Measurements from ENCODE around the gene KDM4B. TPM values are rescaled to one million over a fixed set of nuclear protein-coding genes. Genes with fewer than 3 reads are reported as not detected.
A peak's percentile ranks its signal among the peaks of the same experiment; 100 is the strongest.

Gene KDM4B
- polyA plus RNA-seq, 10 donors: 15.4 to 20.2 (median 18.5) TPM

DNA sequence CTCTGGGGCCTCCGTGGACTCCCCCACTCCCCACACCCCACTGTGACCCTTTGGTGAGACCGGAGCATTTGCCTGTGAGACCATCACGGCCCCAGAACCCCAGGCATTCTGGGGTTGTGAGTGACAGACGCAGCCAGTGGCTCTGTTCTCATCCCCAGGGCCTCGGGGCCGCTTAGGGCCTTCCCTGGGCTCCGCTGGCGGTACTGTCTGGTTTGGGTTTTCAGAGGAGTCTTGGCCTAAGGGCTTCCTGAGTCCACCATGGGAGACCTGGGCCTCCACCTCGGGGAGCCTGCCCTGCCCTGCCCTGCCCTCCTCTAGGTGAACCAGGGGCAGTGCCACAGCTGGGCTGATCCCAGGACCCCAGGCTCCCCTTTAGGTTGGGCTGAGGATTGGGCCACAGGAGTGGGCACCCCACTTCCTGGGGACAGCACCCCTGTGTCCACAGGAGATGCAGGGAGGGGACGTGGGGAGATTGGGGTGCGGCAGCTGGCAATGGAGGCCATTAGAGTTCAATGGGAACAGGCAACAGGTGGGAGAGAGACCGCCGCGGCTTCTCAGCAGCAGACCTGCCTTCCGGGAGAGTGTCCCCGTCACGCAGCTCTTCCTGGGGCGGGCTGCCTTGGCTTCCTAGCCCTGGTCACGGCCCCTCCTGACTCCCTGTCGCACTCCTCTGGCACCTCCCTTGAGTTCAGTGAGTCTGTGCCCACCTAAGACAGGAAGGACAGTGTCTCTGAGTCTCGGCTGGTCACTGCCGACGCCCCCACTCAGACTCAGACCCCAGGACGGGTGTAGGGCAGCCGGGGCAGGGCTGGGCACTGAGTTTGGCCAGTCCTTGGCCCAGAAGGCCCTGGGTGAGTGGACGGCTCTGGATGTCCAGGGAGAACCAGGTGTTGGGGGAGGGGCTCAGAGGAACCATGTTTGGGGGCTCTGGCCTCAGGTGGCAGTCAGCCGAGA is 164.1 kb downstream of the KDM4B start:
- DNase-seq: no peak

DNA sequence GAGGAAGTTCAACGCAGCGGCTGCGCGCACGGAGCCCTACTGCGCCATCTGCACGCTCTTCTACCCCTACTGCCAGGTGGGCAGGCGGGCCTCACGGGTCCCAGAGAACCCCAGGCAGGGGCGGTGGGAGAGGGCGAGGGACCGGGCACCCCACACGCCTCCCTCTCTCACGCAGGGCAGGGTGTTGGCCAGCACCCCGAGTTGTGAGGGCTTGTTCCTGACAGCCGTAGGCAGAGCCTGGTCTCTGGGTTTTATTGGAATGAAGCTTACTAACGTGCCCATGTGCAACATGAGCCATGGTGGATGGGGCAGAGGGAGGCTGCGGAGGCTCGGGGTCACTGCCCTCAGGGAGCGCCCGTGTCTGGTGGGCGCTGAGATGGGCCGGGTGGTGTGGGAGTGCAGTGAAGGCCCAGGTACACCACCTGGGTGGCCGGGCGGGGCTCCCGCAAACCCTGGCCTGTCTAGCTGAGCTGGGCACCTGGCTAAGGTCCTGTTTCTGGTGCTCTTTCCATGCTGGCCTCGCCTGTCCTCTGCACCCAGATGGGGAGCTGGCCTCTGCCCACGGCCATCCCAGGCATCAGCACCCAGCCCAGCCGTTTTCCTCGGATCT is 165.2 kb downstream of the KDM4B start:
- DNase-seq: no peak

DNA sequence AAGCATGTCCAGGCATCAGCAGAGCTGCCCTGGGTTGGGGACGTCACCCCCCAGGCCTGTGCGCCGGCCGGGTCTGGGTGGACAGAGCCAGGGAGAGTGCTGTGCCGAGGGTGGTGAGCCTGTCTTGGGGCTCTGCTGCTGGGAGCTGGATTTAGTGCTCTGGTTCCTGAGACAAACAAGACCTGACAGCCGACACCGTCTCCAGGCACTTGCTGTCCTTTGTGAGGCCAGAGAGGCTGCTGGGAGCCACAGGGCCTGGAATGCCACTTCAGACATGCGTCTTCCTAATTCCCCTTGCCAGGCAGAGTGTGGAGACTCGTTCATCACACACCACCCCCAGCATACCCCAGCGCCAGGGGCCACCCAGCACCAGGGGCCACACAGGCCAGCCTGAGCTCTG is 165.8 kb downstream of the KDM4B start:
- no peak for DNase-seq

DNA sequence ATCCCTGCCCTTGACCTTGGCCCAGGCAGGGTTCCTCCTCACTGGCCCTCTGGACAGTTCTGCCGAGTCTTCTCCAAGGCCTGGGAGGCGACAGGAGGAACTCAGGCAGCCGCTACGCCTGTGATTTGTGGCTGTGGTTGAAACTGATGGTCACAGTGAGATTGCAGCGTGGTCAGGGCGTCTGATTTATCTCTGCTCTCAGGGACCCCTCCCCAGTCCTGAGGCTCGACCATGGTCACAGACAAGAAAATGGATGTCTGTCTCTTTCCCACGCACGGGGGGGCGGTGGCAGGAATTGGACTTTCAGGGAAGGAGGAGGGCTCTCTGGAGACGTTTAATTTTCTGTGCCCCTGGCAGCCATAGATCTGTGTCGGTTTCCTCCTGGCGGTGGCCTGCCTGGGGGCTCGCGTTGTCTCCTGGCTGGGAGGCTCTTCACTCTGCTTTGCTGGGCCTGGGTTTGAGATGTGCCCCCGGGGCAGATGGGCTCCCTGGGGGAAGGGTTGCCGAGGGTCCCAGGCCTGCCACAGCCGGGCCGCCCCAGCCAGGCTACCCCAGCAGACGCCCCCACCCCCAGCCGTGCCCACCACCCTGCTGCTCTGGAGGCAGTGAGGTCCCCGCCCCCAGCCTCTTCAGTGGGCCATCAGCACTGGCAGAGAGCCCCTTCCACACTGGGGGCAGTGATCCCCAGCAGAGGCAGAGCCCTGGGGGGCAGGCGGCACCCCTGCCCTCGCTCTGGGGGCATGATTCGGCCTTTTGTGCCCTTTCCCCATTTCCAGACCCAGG is 167.4 kb downstream of the KDM4B start:
- DNase-seq: no peak

GRCh38 chr19:5137114-5137513 is 168.2 kb downstream of the KDM4B start:
- DNase-seq: no peak

DNA sequence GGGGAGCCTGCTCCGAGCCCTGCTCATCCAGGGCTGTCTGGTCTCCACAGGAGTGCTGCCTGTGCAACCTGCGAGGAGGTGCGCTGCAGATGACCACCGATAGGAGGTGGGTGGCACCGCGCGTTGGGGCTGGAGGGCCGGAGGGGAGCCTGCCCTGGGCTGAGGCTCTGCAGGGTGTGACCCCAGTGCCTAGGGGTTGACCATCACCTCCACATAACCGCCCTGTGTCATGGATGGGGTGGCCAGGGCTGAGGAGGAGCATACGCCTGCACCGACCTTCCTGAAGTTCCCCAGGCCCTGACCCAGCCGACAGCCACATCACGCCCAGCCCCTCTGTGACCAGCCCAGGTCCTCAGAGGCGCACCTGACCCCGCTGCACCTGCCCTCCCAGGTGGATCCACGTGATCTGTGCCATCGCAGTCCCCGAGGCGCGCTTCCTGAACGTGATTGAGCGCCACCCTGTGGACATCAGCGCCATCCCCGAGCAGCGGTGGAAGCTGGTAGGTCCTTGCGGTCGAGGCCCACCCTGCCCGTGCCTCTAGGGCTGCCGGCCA is 168.7 kb downstream of the KDM4B start:
- no peak for DNase-seq

DNA sequence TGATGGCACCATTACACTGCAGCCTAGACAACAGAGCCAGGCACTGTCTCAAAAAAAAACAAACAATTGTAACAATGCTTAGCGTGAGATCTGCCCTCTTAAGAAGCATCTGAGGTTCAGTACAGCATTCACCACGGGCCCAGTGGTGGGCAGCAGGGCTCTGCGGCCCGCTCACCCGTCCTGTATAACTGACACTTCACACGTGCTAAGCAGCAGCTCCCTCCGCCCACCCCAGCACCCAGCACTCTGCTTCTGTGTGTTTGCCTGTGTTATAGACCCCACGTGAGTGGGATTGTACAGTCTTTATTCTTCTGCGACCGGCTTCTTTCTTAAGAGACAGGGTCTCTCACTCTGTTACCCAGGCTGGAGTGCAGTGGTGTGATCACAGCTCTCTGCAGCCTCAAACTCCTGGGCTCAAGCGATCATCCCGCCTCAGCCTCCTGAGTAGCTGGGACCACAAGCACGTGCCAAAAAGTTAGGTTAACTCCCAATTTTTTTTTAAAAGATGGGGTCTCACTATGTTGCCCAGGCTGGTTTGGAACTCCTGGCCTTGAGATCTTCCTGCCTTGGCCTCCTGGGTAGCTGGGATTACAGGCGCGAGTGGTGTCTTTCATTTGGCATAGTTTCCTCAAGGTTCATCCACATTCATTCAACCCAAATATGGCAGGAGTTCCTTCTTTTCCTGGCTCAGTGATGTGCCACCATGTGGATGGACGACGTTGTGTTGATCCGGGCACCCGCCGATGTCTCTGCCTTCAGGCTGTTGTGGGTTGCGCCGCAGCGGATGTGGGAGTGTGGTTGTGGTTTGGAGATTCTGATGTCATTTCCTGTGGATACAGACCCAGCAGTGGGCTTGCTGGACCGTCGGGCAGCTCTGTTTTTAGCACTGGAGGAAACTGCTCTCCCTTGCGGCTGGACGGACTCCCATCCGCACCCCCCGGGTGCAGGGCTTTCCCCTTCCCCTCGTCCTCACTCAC is 170.0 kb downstream of the KDM4B start:
- peak in 1 of 3 donors; percentile 40 for DNase-seq

- DNase-seq: no peak
Measured at GRCh38 chr19:5139583-5140325, 170.8 kb downstream of the KDM4B start.

DNA sequence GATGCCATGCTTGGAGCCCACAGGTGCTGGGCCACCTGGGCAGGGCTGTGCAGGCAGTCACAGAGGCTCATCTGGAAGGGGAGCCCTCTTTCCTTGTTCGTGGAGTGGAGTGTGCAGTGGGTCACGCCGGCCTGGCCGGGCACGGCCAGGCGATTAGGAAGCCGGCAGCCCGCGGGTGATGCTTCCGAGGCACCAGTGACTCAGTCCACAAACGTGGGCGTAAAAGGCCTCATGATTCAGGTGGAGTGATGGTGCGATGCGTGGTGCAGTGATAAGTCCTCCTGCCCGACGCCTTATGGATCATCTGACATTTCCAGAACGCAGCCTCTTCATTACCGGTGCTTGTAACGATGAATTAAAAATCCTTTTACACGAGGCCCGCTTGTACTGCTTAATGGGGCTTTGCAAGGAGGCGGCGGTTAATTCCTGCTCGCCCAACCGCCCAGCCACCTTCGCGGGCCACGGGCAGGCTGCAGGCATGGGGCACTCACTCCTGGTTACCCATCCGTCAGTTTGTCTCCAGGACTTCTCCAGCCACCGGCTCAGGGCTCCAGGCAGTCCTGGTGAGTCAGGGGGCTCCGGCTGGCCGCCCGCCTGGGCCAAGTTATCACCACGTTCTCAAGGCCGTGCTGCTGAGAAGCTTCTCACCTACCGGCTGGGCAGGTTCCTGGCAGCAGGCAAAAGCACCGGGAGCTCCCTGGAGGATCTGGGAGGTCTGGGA is 172.4 kb downstream of the KDM4B start:
- DNase-seq: no peak

DNA sequence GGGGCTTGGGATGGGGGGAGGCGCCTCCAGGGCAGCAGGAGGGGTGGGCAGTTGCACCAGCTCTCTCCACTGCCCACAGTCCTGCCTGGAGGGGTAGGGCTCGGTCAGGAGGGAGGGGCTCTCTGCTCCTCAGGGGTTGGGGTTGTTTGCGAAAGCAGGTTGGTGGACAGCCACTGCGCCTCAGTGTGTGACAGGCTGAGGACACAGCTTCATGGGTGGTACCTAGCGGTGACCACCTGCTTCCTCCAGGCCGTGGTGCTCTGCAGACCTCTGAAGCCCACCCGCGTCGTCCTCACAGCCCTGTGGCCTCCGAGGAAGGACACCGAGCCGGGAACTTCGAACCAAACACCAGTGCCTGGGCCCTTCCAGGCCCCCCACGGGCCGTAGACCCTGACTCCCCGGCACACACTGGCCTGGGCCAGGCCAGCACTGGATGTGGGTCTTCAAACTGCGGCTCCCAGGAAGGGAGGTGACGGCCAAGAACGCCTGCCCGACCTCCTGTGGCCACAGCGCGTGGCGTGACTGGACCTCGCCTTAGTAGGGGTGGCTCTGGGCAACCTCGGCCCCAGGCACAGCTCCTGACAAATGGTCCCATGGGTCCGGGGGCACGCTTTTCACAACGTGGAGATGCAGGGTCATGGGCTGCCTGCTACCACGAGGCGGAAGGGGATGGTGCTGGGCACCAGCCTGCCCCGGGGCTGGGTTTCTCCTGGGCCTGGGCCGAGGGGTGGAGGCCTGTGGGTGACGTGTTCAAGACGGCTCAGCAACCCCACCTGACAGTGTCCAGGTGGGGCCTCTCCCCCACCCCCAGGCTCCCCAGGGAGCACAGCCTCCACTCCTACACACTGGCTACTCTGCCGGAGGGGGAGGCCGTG is 173.2 kb downstream of the KDM4B start:
- no peak for DNase-seq

DNA sequence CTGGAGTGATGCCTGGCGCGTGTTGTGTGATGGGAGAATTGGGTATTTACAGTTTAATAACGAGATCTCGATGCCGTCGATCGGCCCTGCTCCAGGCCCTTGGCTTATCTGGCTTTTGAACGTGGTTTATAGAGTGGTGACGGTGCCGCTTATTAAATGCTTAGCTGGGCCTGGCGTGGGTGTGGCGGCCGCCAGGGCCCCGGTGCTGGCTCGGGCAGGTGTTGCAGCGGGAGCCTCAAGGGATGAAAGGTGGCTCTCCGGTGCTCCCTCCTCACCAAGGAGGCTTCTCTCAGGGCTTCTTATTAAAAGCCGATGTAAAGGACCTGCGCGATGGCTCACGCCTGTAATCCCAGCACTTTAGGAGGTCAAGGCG is 173.8 kb downstream of the KDM4B start:
- DNase-seq: no peak

GRCh38 chr19:5143471-5144411 is 174.8 kb downstream of the KDM4B start:
- no peak for DNase-seq

- DNase-seq: no peak
Measured at GRCh38 chr19:5144545-5145179, 175.7 kb downstream of the KDM4B start.

DNA sequence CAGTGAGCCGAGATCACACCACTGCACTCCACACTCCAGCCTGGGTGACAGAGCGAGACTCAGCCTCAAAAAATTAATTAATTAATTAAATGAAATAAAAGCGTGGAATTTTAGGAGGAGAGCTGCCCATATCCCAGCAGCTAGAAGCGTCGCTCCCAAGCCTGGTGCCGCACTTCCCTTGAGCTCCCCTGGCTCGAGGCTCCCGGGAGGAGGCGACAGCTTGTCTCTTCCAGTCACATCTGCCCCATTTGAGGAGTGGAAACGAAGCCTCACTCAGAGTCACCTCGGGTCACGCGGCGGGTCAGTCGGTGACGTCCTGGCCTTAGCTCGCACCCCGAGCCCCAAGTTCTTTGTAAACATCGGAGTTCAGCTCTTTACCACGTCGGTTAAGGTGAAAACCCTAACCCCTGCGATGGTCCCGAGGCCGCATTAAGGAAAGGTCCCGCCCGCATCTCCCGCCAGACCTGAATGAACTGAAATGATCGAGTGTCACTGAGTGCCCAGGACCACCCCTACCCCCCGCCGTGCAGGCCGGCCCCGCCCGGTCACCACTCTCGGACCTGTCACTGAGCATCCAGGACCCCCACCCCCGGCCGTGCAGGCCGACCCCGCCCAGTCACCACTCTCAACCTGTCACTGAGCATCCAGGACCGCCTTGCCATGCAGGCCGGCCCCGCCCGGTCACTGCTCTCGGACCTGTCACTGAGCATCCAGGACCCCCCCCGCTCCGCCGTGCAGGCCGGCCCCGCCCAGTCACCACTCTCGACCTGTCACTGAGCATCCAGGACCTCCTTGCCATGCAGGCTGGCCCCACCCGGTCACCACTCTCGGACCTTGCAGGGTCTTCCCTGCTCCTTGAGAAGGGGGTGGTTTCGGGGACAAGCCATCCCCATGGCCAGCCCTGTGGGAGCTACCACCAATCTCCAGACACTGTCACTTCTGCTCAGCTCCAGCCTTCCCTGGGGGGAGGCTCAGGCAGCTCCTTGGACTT is 176.9 kb downstream of the KDM4B start:
- DNase-seq: no peak

Measured in muscle of back (tissue), 11 donors.